Measurements from ENCODE around the gene SUSD4.

- TF ChIP-seq CTCF (IDR thresholded peaks at IDR 0.05; ENCODE audit: low read length), result no peak
- no peak for TF ChIP-seq EZH2 (IDR thresholded peaks at IDR 0.05; ENCODE audit: borderline replicate concordance, low read length)
These were observed 161.5 kb downstream of the SUSD4 start for GRCh38 chr1:223202376-223203033.

Measured in OCI-LY1 (cell line).